Activated CD8-positive, alpha-beta memory T cell treated with anti-CD3 and anti-CD28 coated beads, Interleukin-2, amount 50 U/mL, for 4 hours (primary cell): ENCODE data around the gene GLIPR2.
"Not testable (repeated sequence)": the region's sequence is repeated elsewhere in the genome, so short reads cannot be mapped to it uniquely, and the experiment has no call there.

Source experiments
- DNase-seq: peaks from one replicate; pipeline ENCODE4 v3.0.0-alpha.2; 2020

Gene GLIPR2

GRCh38 chr9:36165826-36166167, 29.3 kb downstream of the GLIPR2 start:
- no peak for DNase-seq

GRCh38 chr9:36166168-36166927, 29.8 kb downstream of the GLIPR2 start:
- peak; percentile 82 for DNase-seq

DNA sequence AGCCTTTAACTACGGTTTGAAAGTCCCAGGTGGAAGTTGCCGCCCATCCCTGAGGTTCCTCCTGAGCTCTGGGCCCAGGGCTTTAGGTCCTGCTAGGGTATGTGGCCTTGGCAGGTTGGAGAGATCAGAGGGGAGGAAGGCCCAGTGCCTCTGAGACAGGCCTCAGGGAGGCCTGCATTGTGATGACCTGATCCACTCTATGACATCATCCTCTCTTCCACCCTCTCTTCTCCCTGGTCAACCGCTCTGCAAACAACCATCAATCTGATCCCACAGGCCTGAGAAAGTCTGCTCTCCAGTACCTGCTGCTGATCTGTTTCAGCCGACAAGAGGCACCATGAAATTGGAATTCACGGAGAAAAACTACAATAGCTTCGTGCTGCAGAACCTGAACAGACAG, 32.6 kb downstream of the GLIPR2 start, which contains the start of gene CCIN:
Gene CCIN (plus strand): TSS at position 223 of the 400 bp plus-strand sequence. CDS start 115 bp downstream, at position 338.
- DNase-seq, result no peak

DNA sequence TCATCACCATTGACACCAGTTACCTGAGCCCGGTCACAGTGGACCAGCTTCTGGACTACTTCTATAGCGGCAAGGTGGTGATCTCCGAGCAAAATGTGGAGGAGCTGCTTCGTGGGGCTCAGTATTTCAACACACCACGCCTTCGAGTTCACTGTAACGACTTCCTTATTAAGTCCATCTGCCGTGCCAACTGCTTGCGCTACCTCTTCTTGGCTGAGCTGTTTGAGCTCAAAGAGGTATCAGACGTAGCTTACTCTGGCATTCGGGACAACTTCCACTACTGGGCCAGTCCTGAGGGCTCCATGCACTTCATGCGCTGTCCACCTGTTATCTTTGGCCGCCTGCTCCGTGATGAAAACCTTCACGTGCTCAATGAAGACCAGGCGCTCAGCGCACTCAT, 33.2 kb downstream of the GLIPR2 start:
- no peak for DNase-seq

DNA sequence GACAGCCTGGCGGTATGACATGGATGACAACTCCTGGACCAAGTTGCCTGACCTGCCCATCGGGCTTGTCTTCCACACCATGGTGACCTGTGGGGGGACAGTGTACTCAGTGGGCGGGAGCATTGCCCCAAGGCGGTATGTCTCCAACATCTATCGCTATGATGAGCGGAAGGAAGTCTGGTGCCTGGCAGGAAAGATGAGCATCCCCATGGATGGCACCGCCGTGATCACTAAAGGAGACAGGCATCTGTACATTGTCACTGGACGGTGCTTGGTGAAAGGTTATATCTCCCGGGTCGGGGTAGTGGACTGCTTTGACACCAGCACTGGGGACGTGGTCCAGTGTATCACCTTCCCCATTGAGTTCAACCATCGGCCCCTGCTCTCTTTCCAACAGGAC, 34.0 kb downstream of the GLIPR2 start:
- DNase-seq, result no peak

DNA sequence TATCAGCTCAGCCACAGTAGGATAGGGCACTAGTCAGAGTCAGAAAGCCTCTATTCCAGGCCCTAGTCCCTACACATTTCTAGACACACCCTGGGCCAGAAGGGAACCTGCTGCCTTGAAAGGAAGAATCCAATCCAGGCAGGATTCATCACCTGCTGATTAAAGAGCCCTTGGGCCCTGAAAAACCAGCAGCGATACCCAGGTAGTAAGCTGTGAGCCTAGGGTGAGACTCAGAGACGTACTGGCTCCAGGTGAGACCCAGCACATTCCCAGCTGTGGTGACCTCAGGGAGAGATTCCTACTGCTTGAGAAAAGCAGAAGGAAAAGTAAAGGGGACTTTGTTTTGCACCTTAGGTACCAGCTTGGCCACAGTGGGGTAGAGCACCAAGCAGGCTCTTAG, 37.3 kb downstream of the GLIPR2 start:
- DNase-seq, result no peak

DNA sequence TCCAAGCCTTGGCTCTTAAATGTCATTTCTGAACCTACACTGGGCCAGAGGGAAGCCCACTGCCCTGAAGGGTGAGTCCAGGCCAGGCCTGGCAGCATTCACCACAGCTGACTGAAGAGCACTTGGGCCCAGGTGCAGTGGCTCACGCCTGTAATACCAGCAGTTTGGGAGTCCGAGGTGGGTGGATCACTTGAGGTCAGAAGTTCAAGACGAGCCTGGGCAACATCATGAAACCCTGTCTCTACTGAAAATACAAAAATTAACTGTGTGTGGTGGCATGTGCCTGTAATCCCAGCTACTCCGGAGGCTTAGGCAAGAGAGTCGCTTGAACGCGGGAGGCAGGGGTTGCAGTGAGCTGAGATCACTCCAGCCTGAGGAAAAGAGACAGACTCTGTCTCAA, 37.7 kb downstream of the GLIPR2 start:
- no peak for DNase-seq

GRCh38 chr9:36174731-36175130, 38.2 kb downstream of the GLIPR2 start:
- DNase-seq, result no peak

- DNase-seq, result not testable (repeated sequence)
Measured at GRCh38 chr9:36175209-36175608, 38.7 kb downstream of the GLIPR2 start.

GRCh38 chr9:36176496-36176895, 40.0 kb downstream of the GLIPR2 start:
- DNase-seq, result not testable (repeated sequence)

- DNase-seq, result no peak
Measured at GRCh38 chr9:36177571-36177970, 41.0 kb downstream of the GLIPR2 start.

DNA sequence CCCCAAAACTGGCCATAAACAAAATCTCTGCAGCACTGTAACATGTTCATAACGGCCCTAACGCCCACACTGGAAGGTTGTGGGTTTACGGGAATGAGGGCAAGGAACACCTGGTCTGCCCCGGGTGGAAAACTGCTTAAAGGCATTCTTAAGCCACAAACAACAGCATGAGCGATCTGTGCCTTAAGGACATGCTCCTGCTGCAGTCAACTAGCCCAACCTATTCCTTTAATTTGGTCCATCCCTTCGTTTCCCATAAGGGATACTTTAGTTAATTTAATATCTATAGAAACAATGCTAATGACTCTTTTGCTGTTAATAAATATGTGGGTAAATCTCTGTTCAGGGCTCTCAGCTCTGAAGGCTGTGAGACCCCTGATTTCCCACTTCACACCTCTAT, 43.7 kb downstream of the GLIPR2 start:
- not testable (repeated sequence) for DNase-seq

GRCh38 chr9:36187414-36187813, 50.9 kb downstream of the GLIPR2 start:
- no peak for DNase-seq

DNA sequence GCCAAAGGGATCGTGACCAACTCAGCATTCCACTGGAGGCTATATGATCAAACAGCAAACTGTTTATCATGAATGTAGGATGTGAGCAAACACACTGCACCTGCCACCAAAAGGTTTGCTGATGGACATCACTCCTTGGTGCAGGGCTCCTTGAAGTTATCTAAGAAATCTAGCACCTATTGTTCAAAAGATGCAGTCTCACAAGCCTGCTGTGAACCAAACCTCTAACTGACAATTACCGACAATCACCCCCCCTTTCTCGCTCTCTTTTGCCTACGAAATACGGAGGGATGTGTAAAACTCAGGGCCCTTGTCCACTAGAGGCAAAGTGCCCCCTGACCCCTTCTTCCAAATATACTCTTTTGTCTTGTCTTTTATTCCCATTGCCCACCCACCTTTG, 51.7 kb downstream of the GLIPR2 start:
- DNase-seq, result no peak

GRCh38 chr9:36189976-36190375, 53.4 kb downstream of the GLIPR2 start:
- DNase-seq, result no peak

DNA sequence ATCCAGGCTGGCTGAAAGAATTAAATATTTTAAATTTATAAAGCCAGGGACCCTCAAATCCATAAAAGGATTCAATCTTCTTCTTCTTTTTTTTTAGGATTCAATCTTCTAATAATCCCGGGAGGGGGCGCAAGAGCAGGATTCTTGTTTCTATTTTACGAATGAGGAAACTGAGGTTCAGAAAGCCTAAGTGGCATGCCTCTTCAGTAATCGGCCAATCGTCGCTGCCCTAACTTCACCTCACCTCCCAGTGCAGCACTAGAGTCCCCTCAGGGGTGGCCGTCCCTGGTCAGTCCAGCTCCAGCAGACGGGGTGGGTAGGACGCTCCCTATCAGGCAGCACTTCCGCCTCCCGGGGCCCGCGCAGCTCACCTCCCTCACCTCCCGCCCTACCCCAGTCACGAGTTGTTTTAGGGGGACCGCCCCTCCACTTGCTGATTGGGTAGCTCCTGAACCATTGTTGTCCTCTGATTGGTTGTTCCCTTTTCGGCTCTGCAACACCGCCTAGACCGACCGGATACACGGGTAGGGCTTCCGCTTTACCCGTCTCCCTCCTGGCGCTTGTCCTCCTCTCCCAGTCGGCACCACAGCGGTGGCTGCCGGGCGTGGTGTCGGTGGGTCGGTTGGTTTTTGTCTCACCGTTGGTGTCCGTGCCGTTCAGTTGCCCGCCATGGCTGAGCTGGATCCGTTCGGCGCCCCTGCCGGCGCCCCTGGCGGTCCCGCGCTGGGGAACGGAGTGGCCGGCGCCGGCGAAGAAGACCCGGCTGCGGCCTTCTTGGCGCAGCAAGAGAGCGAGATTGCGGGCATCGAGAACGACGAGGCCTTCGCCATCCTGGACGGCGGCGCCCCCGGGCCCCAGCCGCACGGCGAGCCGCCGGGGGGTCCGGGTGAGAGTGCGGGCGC, 54.1 kb downstream of the GLIPR2 start, which contains the start of gene CLTA:
Gene CLTA (plus strand): TSS at position 534 of the 902 bp plus-strand sequence. CDS start 136 bp downstream, at position 670.
- DNase-seq, result peak; percentile 89

DNA sequence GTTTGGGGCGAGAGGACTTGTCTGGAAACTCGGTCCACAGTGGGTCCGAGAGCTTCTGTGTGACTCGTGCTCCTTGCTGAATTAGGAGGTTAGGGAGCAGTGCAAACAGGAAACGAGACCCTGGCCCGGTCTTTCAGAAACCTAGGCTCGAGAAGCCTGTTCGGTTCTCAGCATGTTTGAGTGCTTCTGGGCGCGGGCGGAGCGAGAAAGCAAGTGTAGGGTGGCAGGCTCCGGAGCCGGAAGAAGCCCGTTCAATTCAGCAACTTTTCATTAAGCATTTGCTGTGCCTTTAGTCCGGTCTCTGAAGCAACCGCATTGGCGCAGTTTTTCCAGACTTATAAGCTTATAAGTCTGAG, 54.7 kb downstream of the GLIPR2 start:
- DNase-seq, result peak; percentile 40

GRCh38 chr9:36191686-36192085, 55.2 kb downstream of the GLIPR2 start:
- DNase-seq, result no peak

- DNase-seq, result no peak
Measured at GRCh38 chr9:36192196-36192595, 55.7 kb downstream of the GLIPR2 start.

GRCh38 chr9:36193023-36193422, 56.5 kb downstream of the GLIPR2 start:
- no peak for DNase-seq

DNA sequence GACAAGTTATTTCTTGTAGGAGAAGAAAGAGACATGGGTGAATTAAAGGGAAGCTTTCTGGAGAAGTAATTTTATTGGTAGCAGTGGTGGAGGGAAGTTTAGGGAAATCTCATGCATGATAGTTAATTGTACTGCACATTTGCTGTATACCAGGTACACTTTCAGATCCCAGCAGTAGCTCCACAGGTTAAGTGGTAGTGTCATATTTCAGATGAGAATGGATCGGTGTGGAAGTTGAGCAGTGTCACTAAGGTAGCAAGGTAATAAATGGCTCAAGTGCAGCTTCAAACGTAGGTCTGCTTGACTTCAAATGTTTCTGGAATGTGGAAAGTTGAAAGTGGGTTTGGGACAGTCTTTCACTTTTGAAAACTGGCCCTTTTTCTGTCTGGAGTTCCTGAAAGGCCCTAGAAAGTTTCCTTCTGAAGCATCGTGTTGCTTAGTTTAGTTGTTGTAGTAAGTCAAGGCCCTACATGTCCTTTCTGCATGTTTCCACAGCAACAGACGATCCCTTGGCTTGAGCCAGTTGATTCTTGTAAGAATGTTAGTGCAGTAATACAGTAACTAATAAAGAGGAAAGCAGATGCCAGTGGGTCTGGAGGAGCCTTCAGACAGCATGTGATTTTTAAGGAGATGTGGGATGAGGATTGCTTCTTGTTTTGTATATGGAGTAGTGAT, 57.9 kb downstream of the GLIPR2 start:
- no peak for DNase-seq

DNA sequence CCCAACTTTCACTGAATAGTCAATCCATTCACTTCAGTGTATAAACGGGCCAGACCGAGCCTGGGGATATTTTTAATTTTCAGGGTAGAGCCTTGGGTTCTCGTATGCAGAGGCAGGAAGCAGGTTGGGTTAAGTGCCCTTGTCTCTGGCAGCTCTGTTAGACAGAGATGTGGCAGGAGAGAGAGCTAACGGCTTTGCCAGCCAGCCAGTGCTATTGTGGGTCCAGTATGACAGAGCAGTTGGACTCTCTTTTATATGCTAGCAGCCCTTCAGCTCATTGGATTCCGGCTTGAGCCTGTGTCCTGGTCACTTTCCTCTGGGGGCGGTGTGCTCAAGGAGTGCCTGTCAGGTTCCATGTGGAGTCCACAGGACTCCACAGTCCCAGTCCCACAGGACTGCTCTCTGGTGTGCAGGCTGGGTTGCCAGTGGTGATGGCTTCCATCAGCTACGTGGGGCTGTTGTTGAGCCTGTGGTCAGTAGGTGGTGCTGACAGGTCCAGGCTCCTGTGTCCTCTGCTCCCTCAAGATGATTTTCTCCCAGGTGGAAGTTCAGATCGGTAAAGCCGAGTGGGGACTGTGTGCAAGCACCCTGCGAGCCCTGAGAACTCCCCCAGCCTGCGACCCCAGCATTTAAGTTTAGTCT, 68.5 kb downstream of the GLIPR2 start:
- DNase-seq, result no peak

- DNase-seq, result no peak
Measured at GRCh38 chr9:36207016-36207415, 70.5 kb downstream of the GLIPR2 start.
